ENCODE results near the gene AFF1. TPM values are rescaled to one million over a fixed set of nuclear protein-coding genes. Genes with fewer than 3 reads are reported as not detected.

The AFF1 gene
- total RNA-seq, 2 experiments from 2014 or later: 50.3 to 51.2 TPM

- Mint-ChIP-seq H3K27ac (no peak overlapping the region), H3K4me1 (ENCODE audit: low read depth) (peaks cover 74% of the 10 kb centered on the region), H3K9me3 (no peaks in the 10 kb centered on the region), H3K36me3 (ENCODE audit: low read depth) (peaks cover 70% of the 10 kb centered on the region), H3K27me3 (no peaks in the 10 kb centered on the region), H3K4me3 (no peak overlapping the region)
- no peak for ATAC-seq (ENCODE audit: poor library complexity)
- CTCF ChIA-PET: no interaction called here
- POLR2A ChIA-PET: no interaction called here
- peaks cover 8% of the 10 kb centered on the region for H3K4me1 ChIP-seq (ENCODE audit: insufficient read depth, low read length)
- no peak overlapping the region for H3K4me3 ChIP-seq (ENCODE audit: low read length)
- DNase-seq: no peak
- no peak overlapping the region for H3K27ac ChIP-seq (ENCODE audit: low read depth in 1 of 2, low read length in 2 of 2)
- no peaks in the 10 kb centered on the region for H3K9me3 ChIP-seq (ENCODE audit: control insufficient read depth in 1 of 2, insufficient read depth in 1 of 2, low read length in 2 of 2)
- H3K36me3 ChIP-seq (ENCODE audit: insufficient read depth, low read length): peaks cover 23% of the 10 kb centered on the region
- intact Hi-C loops (cut with DNase I, micrococcal nuclease): no loop called here
- TF ChIP-seq CTCF (IDR thresholded peaks at IDR 0.05): no peak
- no peaks in the 10 kb centered on the region for H3K27me3 ChIP-seq (ENCODE audit: control insufficient read depth in 1 of 2, insufficient read depth in 2 of 2, low read length in 2 of 2)
These were observed 117.8 kb downstream of the AFF1 start for GRCh38 chr4:87052615-87053014.

- Mint-ChIP-seq H3K4me3 (no peak overlapping the region), H3K4me1 (ENCODE audit: low read depth) (peaks cover 80% of the 10 kb centered on the region)
These were observed 118.4 kb downstream of the AFF1 start for GRCh38 chr4:87053176-87053658.

GRCh38 chr4:87053802-87054767, 119.3 kb downstream of the AFF1 start:
- ChIA-PET CTCF (interaction anchor here (0.7 to 0.8 kb wide), 2 partner anchors 48 to 131 kb away, joined by 3 read pairs; no protein-coding TSS in a partner anchor), POLR2A (no interaction called here)
- Mint-ChIP-seq H3K4me3 (no peak overlapping the region), H3K27me3 (no peaks in the 10 kb centered on the region), H3K4me1 (ENCODE audit: low read depth) (peaks cover 83% of the 10 kb centered on the region), H3K36me3 (ENCODE audit: low read depth) (peaks cover 60% of the 10 kb centered on the region), H3K27ac (no peak overlapping the region), H3K9me3 (no peaks in the 10 kb centered on the region)
- Histone ChIP-seq H3K27ac (ENCODE audit: low read depth in 1 of 2, low read length in 2 of 2) (no peak overlapping the region), H3K27me3 (ENCODE audit: control insufficient read depth in 1 of 2, insufficient read depth in 2 of 2, low read length in 2 of 2) (no peaks in the 10 kb centered on the region), H3K36me3 (ENCODE audit: insufficient read depth, low read length) (peaks cover 15% of the 10 kb centered on the region), H3K9me3 (ENCODE audit: control insufficient read depth in 1 of 2, insufficient read depth in 1 of 2, low read length in 2 of 2) (no peaks in the 10 kb centered on the region), H3K4me3 (ENCODE audit: low read length) (no peak overlapping the region), H3K4me1 (ENCODE audit: insufficient read depth, low read length) (peaks cover 15% of the 10 kb centered on the region)
- intact Hi-C loops (cut with DNase I, micrococcal nuclease): no loop called here
- ATAC-seq (ENCODE audit: poor library complexity): no peak
- DNase-seq: no peak
- TF ChIP-seq CTCF (IDR thresholded peaks at IDR 0.05): no peak

More at GRCh38 chr4:87053176-87053658, 118.4 kb downstream of the AFF1 start:
- Mint-ChIP-seq H3K27ac (no peak overlapping the region), H3K36me3 (ENCODE audit: low read depth) (peaks cover 66% of the 10 kb centered on the region), H3K27me3 (no peaks in the 10 kb centered on the region), H3K9me3 (no peaks in the 10 kb centered on the region)
- DNase-seq (no peak), ATAC-seq (ENCODE audit: poor library complexity) (no peak)
- Histone ChIP-seq H3K9me3 (ENCODE audit: control insufficient read depth in 1 of 2, insufficient read depth in 1 of 2, low read length in 2 of 2) (no peaks in the 10 kb centered on the region), H3K27me3 (ENCODE audit: control insufficient read depth in 1 of 2, insufficient read depth in 2 of 2, low read length in 2 of 2) (no peaks in the 10 kb centered on the region), H3K27ac (ENCODE audit: low read depth in 1 of 2, low read length in 2 of 2) (no peak overlapping the region), H3K36me3 (ENCODE audit: insufficient read depth, low read length) (peaks cover 22% of the 10 kb centered on the region), H3K4me1 (ENCODE audit: insufficient read depth, low read length) (peaks cover 9% of the 10 kb centered on the region), H3K4me3 (ENCODE audit: low read length) (no peak overlapping the region)
- ChIA-PET POLR2A (no interaction called here), CTCF (no interaction called here)
- intact Hi-C loops (cut with DNase I, micrococcal nuclease): no loop called here
- TF ChIP-seq CTCF (IDR thresholded peaks at IDR 0.05): no peak

All from CD4-positive, alpha-beta T cell (primary cell).